GM21423 (cell line): ENCODE data around the gene SCN1A.
"Not testable (repeated sequence)": the region's sequence is repeated elsewhere in the genome, so short reads cannot be mapped to it uniquely, and the experiment has no call there.

Experiments used
- ATAC-seq: cut with Tn5 transposase; IDR thresholded peaks from one replicate; pipeline ENCODE4 v1.9.1; 2021; ENCODE audit warnings: mild to moderate bottlenecking, moderate library complexity; ENCODE audit not compliant: unreplicated experiment

Gene SCN1A

GRCh38 chr2:166127217-166128155 is at the start of gene SCN1A:
TSS of gene SCN1A (minus strand) at chr2:166128020. CDS start at chr2:166073621, 54,399 bp downstream.
- ATAC-seq: no peak

DNA sequence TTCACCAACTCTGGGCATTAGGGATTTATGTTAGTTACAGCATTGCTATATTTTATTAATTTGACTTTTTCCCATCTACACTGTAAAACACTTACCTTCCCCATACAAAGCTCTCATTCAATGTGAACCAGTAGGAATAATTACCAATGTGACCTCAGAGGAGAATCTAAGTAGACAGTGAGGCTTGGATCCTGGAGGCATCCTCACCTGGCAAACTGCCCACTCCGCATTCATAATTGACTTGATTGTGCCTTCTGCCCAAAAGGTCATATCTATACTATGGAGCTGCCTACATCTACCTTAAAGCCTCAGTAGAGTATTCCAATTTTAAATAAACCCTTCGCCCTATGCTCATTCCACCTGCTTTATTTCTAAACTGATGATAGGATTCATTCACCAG is 45.4 kb upstream of the SCN1A start:
- ATAC-seq: no peak

- no peak for ATAC-seq
Observed at GRCh38 chr2:166171216-166171615, 43.4 kb upstream of the SCN1A start.

GRCh38 chr2:166170356-166170755 is 42.5 kb upstream of the SCN1A start:
- no peak for ATAC-seq

- no peak for ATAC-seq
Observed at GRCh38 chr2:166167449-166167848, 39.6 kb upstream of the SCN1A start.

- ATAC-seq: no peak
Observed at GRCh38 chr2:166163775-166164174, 36.0 kb upstream of the SCN1A start.

GRCh38 chr2:166158546-166158945 is 30.7 kb upstream of the SCN1A start:
- ATAC-seq: no peak

GRCh38 chr2:166157578-166157977 is 29.8 kb upstream of the SCN1A start:
- no peak for ATAC-seq

DNA sequence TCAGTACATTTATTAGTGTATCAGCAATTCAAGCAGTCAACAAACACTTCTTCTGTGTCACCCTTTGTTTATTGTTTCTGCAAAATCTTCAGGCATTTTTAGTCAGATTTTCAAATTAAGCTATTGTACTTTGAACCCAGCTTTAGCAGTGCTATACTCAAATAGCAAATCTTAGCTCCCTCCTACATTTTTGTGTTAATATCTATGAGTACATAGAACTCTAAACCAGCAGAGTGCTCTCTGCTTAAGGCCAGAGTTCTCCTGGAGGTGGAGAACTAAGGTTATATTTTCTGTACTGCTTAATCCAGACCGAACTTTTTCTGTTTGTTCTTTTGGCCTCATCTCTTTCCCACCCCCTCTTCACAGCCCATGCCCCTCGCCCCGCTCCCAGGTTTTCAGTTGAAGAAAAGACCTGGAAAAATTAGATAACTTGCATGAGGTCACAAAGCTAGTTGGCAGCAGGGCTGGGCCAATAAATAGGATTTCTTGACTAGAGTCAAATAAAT is 29.2 kb upstream of the SCN1A start:
- no peak for ATAC-seq

- ATAC-seq: no peak
Observed at GRCh38 chr2:166155589-166155988, 27.8 kb upstream of the SCN1A start.

DNA sequence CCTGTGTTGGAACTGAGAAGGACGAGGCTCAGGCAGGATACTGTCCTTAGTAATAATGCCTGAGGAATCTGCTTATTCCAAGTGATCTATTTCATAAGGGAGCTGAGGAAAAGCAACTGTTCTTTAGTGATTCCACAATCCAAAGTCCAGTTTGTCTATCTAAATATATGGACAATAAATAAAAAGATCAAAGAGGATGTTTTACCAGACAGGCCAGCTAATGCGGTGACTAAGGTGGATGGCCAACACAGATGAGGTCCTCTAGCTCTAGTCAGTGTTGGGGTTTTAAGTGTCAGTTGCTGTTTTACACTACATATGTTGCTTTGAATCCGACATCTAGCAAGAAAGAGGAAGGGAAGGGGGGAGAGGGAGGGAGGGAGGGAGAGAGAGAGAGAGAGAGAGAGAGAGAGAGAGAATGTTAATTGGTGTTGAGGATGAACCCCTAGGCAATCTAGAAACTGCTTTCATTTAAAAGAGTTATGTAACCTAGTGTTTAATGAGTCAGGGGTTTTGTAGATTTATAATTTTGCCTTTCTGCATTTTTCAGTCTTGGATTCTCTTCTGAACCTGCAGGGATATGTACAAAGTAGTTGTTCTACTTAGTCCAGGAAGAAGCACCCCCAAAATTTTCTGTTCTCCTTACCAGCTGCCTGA is 27.0 kb upstream of the SCN1A start:
- ATAC-seq: no peak

- ATAC-seq: no peak
Observed at GRCh38 chr2:166152064-166152463, 24.2 kb upstream of the SCN1A start.

DNA sequence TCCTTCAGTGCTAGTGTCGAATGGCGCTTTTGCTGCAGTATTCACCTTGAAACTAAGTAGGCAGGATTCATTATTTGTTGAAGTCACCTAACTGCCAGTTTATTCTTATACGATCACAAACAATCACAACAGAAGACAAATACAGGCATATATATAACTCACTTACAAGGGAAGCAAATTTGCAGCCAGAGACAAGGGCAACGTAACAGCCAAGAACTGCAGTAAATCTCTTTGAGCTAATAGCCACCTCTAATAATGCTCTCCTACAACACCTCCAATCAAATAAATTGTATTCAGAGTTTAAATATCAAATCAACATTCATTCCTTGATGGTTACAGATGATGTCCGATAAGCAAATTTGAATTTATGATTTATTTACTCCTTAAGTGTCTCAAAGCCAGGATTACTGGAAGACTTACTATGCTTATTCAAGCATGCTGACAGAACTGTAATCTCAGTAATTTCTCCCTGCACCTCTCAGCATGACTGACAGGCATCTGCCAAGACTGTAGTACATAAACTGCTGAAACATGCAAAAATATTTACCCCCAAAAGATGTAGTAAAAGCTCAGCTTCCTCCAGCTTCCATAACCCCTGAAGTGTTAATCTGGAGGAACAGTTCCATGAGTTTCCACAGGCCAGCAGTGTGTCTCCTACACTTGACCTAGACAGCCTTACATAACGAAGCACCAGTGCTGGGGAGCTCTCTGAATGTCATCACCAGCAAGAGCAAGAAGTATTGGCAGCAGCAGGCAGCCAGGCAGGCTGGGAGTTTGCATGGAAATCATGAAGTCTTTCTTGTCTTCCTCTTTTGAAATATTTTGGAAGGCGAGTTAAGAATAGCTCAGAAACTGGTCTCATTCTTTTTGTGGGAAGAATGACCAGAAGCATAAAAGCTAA is 20.9 kb upstream of the SCN1A start:
- no peak for ATAC-seq

DNA sequence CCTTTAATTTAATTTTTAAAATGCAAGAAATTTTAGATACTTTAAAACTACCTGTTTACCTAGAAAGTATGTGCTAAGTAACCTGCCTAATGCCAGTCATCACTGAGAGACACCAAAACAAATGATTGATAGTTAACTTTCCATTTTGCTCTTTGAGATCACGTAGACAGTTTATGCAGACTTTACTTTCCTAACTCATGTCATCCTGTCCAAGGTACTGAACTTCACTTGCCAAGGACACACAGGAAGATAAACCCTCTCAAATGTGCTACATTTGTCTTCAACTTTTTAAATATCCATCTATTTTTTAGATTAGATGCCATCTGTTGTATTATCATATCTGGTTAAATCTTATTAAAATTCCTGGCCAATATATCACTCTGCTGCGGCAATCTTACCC is 20.1 kb upstream of the SCN1A start:
- no peak for ATAC-seq

DNA sequence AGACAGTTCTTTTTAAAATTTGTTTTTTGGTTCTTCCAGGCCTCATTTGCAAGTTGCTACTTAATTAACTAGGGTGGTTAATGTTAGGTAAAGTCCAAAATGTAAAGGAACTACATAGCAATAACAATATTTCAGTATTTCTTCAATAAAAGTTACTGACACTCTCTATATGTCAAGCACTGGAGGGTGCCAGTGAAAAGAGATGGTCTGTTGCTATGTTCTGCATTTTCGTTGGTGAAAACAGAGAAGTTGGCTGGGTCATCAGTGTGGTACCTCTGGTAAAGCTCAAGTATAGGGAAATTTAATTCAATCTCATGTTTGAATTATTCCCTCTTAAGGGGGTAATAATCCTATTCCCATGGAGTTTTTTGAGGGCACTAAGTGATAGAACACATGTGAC is 16.3 kb upstream of the SCN1A start:
- no peak for ATAC-seq

GRCh38 chr2:166140932-166141331 is 13.1 kb upstream of the SCN1A start:
- no peak for ATAC-seq

DNA sequence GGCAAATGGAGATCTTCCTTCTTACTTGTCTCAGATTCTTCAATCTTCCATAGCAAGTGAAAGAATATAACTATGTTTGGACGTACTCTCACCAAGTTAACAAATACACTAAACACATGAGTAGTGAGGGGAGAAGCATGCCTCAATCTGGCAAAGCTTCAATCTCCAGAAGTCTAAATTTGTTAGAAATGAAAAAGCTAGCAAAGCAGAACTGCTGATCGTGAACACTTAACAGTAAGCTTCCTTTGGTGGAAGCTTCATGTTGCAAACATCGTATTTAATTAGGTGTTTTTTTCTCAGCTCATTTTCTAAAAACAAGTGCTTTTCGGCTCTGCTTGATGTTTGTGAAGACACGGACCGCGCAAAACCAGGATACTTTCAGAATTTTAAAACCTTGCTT is 12.7 kb upstream of the SCN1A start:
- ATAC-seq: no peak

GRCh38 chr2:166139479-166139878 is 11.7 kb upstream of the SCN1A start:
- not testable (repeated sequence) for ATAC-seq

DNA sequence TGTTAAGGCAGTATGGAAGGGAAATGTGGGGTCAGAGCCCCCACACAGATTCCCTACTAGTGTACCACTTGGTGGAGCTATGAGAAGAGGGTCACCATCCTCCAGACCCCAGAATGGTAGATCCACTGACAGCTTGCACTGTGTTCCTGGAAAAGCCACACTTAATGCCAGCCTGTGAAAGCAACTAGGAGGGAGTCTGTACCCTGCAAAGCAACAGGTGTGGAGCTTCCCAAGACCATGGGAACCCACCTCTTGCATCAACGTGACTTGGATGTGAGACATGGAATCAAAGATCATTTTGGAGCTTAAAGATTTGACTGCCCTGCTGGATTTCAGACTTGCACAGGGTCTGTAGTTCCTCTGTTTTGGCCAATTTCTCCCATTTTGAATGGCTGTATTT is 10.8 kb upstream of the SCN1A start:
- no peak for ATAC-seq

GRCh38 chr2:166138144-166138543 is 10.3 kb upstream of the SCN1A start:
- no peak for ATAC-seq

DNA sequence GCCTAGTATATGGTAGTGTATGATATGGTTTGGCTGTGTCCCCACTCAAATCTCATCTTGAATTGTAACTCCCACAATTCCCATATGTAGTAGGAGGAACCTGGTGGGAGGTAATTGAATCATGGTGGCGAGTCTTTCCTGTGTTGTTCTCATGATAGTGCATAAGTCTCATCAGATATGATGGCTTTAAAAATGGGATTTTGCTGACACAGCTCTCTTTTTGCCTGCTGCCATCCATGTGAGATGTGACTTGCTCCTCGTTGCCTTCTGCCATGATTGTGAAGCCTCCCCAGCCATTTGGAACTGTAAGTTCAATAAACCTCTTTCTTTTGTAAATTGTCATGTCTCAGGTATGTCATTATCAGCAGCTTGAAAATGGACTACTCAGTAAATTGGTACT is 9.5 kb upstream of the SCN1A start:
- ATAC-seq: no peak
